ENCODE measurements around the gene PPM1B.

The PPM1B gene

GRCh38 chr2:44280869-44281268 is 112.2 kb downstream of the PPM1B start:
- TF ChIP-seq EZH2 (IDR thresholded peaks at IDR 0.05; ENCODE audit: borderline replicate concordance, low read depth, low read length, severe bottlenecking) (no peak), CTCF (IDR thresholded peaks at IDR 0.05; ENCODE audit: borderline replicate concordance, extremely low read depth, low read length, poor library complexity, severe bottlenecking) (no peak)
- no peak overlapping the region for H2AFZ ChIP-seq (ENCODE audit: low read depth, low read length)
- DNase-seq (no peak), ATAC-seq (ENCODE audit: insufficient read depth, low read depth) (no peak)
- H3K9me3 ChIP-seq (ENCODE audit: insufficient read depth, low read length, severe bottlenecking): no peaks in the 10 kb centered on the region
- H4K20me1 ChIP-seq (ENCODE audit: insufficient read depth, low read length): no peaks in the 10 kb centered on the region
- H3K4me3 ChIP-seq (ENCODE audit: low read depth in 1 of 2, low read length in 2 of 2): no peak overlapping the region
- no peak overlapping the region for H3K27ac ChIP-seq (ENCODE audit: low read length)
- no peaks in the 10 kb centered on the region for H3K27me3 ChIP-seq (ENCODE audit: insufficient read depth, low read length, poor library complexity)
- H3K36me3 ChIP-seq (ENCODE audit: insufficient read depth, low read length): no peaks in the 10 kb centered on the region
- H3K79me2 ChIP-seq (ENCODE audit: insufficient read depth, low read length): no peaks in the 10 kb centered on the region
- H3K9ac ChIP-seq (ENCODE audit: low read depth, low read length): no peak overlapping the region
- no peaks in the 10 kb centered on the region for H3K4me1 ChIP-seq (ENCODE audit: insufficient read depth, low read length)
- no peak overlapping the region for H3K4me2 ChIP-seq (ENCODE audit: insufficient read depth, low read length)

Measured in DND-41 (cell line).